ENCODE measurements around the gene POLR1D. TPM values are rescaled to one million over a fixed set of nuclear protein-coding genes. Genes with fewer than 3 reads are reported as not detected.

The POLR1D gene, protein sequence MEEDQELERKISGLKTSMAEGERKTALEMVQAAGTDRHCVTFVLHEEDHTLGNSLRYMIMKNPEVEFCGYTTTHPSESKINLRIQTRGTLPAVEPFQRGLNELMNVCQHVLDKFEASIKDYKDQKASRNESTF
- 141 to 188 TPM (median 158 TPM) in 5 replicates for total RNA-seq (2022; extraction: Qiagen RNA extraction)

DNA sequence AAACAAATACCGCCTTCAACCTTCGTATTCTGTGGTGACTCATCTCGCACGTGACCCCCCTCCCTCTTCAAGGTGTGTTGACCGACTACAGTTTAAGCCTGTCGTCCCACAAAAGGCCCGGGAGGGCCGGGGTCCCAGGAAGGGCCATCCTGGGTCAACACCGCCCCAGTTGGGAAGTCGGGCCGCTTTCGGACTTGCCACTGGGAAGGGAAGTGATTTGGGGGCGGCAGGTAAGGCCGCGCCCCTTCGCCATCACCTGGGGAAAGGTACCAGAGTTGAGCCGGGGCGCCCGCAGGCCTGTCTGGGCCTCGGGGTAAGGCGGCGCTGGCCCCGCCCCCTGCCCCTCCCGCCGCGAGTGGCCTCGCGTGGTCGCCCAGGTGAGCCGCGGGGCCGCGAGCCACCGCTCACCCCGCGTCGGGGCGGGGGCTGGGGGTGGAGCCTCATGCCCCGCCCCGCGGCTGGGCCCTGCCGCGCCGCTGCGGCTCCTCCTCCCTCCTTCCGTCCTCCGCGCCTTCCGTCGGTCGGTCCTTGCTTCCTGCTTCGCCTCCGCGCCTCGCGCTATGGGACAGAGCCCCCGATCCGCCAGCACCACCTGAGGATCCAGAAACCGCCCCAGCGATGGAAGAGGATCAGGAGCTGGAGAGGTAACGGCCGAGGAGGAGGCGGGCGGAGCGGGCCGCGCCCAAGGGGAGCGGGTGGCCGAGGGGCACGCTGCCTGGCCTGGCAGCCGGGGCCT lies at the start of gene POLR1D:
Gene POLR1D, plus strand, starts transcription at position 527 of the 736 bp plus-strand sequence. Its CDS starts 92 bp downstream, at position 619.

DNA sequence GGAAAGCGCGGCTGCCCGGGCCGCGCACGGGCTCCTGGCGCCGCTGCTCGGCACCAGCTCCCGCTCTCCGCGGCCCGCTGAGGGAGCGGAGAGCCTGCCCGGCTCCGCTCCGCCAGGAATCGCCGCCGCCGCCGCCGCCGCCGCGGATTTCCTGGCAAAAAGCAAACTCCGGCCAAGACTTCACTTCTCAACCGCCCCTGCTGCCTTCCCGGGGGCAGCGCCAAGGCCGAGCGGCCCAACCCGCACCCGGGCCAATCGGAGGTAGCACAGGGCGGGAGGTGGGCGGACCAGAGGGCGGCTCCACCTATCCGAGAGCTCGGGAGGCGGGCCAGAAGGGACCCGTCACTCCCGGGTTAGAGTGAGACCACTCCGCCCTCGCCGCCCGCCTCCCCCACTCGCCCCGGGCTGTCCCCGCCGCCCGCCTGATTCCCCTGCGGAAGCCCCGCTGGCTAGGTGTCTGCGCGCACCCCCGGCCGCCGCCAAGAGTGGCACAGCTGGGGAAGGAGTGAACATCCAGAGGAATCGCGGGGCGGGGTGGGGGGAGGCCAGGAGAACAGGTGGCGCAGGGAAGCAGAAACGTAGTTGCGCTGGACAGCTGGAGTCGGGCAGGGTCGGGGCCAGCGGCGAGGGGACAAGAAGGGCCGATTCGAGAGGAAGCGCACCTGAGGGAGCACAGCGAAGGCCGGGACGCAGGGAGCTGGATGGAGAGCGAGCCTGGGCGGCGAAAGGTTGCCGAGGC lies 1.1 kb upstream of the POLR1D start, which contains the start of gene LNX2:
Gene LNX2, minus strand, starts transcription at position 153 of the 739 bp plus-strand sequence. CDS start 38,826 bp downstream, outside the sequence.

Other genes with a start within 250 kb of the POLR1D start
- gene GTF3A, start 197.3 kb upstream of the POLR1D start, total RNA-seq (2022; extraction: Qiagen RNA extraction), result 94.1 to 111 TPM (median 105 TPM) in 5 replicates
- 22.1 to 28.2 TPM (median 23.4 TPM) in 5 replicates for gene MTIF3, start 171.3 kb upstream of the POLR1D start, total RNA-seq (2022; extraction: Qiagen RNA extraction)
- 3.3 to 4.7 TPM (median 4.1 TPM) in 5 replicates for gene LNX2, start 1.4 kb upstream of the POLR1D start, total RNA-seq (2022; extraction: Qiagen RNA extraction)
- gene GSX1, start 170.6 kb downstream of the POLR1D start, total RNA-seq (2022; extraction: Qiagen RNA extraction), result not detected in 5 replicates

Data from A549 treated with dexamethasone at 1 μM for 4 hours (cell line).